Activated CD8-positive, alpha-beta memory T cell treated with anti-CD3 and anti-CD28 coated beads for 1 hour (primary cell): ENCODE measurements around the gene KITLG.
"Not testable (repeated sequence)": the region's sequence is repeated elsewhere in the genome, so short reads cannot be mapped to it uniquely, and the experiment has no call there.

Experiments used
- DNase-seq, 2 donors: peaks; one replicate each; pipeline ENCODE4 v3.0.0-alpha.2; 2020; ENCODE audit warnings: low read depth in 1 of 2; ENCODE audit errors: extremely low read depth in 1 of 2

The KITLG gene

GRCh38 chr12:88496891-88497371 is 83.3 kb downstream of the KITLG start:
- no peak for DNase-seq

GRCh38 chr12:88496429-88496828 is 83.8 kb downstream of the KITLG start:
- DNase-seq, result no peak

- DNase-seq, result no peak
Measured at GRCh38 chr12:88495031-88495430, 85.2 kb downstream of the KITLG start.

GRCh38 chr12:88494520-88494919 is 85.8 kb downstream of the KITLG start:
- DNase-seq, result no peak

- no peak for DNase-seq
Measured at GRCh38 chr12:88493636-88494035, 86.6 kb downstream of the KITLG start.

- no peak for DNase-seq
Measured at GRCh38 chr12:88490425-88490824, 89.8 kb downstream of the KITLG start.

- DNase-seq, result no peak
Measured at GRCh38 chr12:88472775-88473174, 107.5 kb downstream of the KITLG start.

GRCh38 chr12:88472248-88472647 is 108.0 kb downstream of the KITLG start:
- DNase-seq, result no peak

GRCh38 chr12:88471331-88472045 is 108.8 kb downstream of the KITLG start:
- DNase-seq, result no peak

GRCh38 chr12:88469154-88469553 is 111.1 kb downstream of the KITLG start:
- DNase-seq, result no peak

GRCh38 chr12:88468581-88468980 is 111.7 kb downstream of the KITLG start:
- no peak for DNase-seq

- not testable (repeated sequence) for DNase-seq
Measured at GRCh38 chr12:88466708-88467107, 113.6 kb downstream of the KITLG start.

- no peak for DNase-seq
Measured at GRCh38 chr12:88458327-88458726, 121.9 kb downstream of the KITLG start.

GRCh38 chr12:88453323-88453722 is 126.9 kb downstream of the KITLG start:
- DNase-seq, result no peak

- DNase-seq, result no peak
Measured at GRCh38 chr12:88451205-88451604, 129.1 kb downstream of the KITLG start.

- DNase-seq, result no peak
Measured at GRCh38 chr12:88450136-88450535, 130.1 kb downstream of the KITLG start.

- no peak for DNase-seq
Measured at GRCh38 chr12:88448337-88448915, 131.8 kb downstream of the KITLG start.

GRCh38 chr12:88445705-88446394 is 134.4 kb downstream of the KITLG start:
- no peak for DNase-seq

- no peak for DNase-seq
Measured at GRCh38 chr12:88444481-88444880, 135.8 kb downstream of the KITLG start.
